ENCODE measurements around the gene SARDH. TPM values are rescaled to one million over a fixed set of nuclear protein-coding genes. Genes with fewer than 3 reads are reported as not detected.

SARDH gene
- total and polyA plus RNA-seq, 2 of the 13 experiments (the other 11 are each of a cell fraction or from before 2014, with no cell fraction given), result 11.6 to 34.9 TPM

GRCh38 chr9:133715866-133716563 is 22.1 kb downstream of the SARDH start (continued):
- TF ChIP-seq ZNF691 (CRISPR knock-in tag; IDR thresholded peaks at IDR 0.05; ENCODE audit: borderline replicate concordance, low read depth) (0 out of 2 replicates have a peak, but pooled peaks have one; percentile 78), EP300 (IDR thresholded peaks at IDR 0.05; ENCODE audit: low read depth in 2 of 2, low read length in 2 of 2) (peak; percentile 11 to 23; a peak in 1 of 4 replicates), EP300 (CRISPR knock-in tag; IDR thresholded peaks at IDR 0.05; ENCODE audit: borderline replicate concordance) (no peak), IRF9 (CRISPR knock-in tag; IDR thresholded peaks at IDR 0.05; ENCODE audit: borderline replicate concordance) (no peak; the same call in 1 of the 2 replicates), ZNF616 (CRISPR knock-in tag; IDR thresholded peaks at IDR 0.05; ENCODE audit: low read depth) (peak; percentile 68; the same call in 1 of the 2 replicates), DMAP1 (CRISPR knock-in tag; IDR thresholded peaks at IDR 0.05) (no peak), ZNF362 (CRISPR knock-in tag; IDR thresholded peaks at IDR 0.05; ENCODE audit: borderline replicate concordance) (0 out of 2 replicates have a peak, but pooled peaks have one; percentile 32), KLF15 (CRISPR knock-in tag; IDR thresholded peaks at IDR 0.05; ENCODE audit: borderline replicate concordance) (no peak), PAXIP1 (CRISPR knock-in tag; conservative IDR thresholded peaks at IDR 0.05) (peak; percentile 91), HDAC2 (CRISPR knock-in tag; IDR thresholded peaks at IDR 0.05) (peak; percentile 48; the same call in 1 of the 2 replicates), ZEB1 (IDR thresholded peaks at IDR 0.05; ENCODE audit: insufficient replicate concordance, low read depth) (no peak), ZNF232 (CRISPR knock-in tag; IDR thresholded peaks at IDR 0.05; ENCODE audit: borderline replicate concordance) (no peak), ZNF772 (CRISPR knock-in tag; IDR thresholded peaks at IDR 0.05) (peak; percentile 20; the same call in 1 of the 2 replicates), ZFP90 (CRISPR knock-in tag; IDR thresholded peaks at IDR 0.05; ENCODE audit: borderline replicate concordance) (no peak), ZNF263 (CRISPR knock-in tag; IDR thresholded peaks at IDR 0.05) (no peak; the same call in none of the 2 replicates), SALL1 (CRISPR knock-in tag; IDR thresholded peaks at IDR 0.05) (peak; percentile 80)
- TF ChIP-seq, protein P1, sequence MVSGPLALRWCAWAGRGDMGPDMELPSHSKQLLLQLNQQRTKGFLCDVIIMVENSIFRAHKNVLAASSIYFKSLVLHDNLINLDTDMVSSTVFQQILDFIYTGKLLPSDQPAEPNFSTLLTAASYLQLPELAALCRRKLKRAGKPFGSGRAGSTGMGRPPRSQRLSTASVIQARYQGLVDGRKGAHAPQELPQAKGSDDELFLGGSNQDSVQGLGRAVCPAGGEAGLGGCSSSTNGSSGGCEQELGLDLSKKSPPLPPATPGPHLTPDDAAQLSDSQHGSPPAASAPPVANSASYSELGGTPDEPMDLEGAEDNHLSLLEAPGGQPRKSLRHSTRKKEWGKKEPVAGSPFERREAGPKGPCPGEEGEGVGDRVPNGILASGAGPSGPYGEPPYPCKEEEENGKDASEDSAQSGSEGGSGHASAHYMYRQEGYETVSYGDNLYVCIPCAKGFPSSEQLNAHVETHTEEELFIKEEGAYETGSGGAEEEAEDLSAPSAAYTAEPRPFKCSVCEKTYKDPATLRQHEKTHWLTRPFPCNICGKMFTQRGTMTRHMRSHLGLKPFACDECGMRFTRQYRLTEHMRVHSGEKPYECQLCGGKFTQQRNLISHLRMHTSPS (CRISPR knock-in tag; IDR thresholded peaks at IDR 0.05; ENCODE audit: low read depth), result peak; percentile 92
